Stromal cell of bone marrow (primary cell): ENCODE data around the gene CEMIP.

ENCODE experiments used
- DNase-seq: peaks from one replicate; pipeline ENCODE4 v3.0.0-alpha.2; 2012; ENCODE audit warnings: low read depth

CEMIP gene

GRCh38 chr15:80929689-80930088, 150.5 kb downstream of the CEMIP start:
- no peak for DNase-seq

GRCh38 chr15:80931191-80931590, 152.0 kb downstream of the CEMIP start:
- no peak for DNase-seq

DNA sequence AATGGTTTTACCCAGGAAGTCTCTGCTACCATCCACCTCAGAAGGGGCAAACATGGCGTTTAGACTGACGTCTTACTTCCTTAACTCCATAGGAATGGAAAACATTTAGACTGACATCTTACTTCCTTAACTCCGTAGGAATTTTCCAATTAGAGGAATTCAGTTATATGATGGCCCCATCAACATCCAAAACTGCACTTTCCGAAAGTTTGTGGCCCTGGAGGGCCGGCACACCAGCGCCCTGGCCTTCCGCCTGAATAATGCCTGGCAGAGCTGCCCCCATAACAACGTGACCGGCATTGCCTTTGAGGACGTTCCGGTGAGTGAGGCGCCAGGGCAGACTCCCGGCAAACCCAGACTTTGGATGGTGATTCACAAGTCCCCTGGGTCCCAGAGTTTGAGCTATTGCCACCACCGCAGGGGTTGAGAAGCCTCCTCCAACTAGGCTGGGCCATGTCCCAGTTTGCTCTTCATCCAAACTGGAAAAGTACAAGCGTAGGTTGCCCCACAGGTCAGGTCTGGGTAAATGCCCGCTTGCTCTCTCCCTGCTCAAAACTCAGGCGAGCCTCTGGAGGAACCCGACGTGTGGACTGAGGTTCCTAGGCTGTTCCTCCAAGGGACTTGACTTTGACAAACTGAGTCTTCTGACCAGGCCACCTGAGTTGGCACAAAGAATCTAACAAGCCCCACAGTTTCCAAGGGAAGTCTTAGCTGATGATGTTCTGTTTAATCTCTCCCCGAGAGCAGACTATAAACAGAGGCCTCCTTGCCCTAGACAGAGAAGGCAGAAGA, 152.7 kb downstream of the CEMIP start:
- DNase-seq: peak; percentile 71

GRCh38 chr15:80932513-80932815, 153.3 kb downstream of the CEMIP start:
- DNase-seq: no peak

DNA sequence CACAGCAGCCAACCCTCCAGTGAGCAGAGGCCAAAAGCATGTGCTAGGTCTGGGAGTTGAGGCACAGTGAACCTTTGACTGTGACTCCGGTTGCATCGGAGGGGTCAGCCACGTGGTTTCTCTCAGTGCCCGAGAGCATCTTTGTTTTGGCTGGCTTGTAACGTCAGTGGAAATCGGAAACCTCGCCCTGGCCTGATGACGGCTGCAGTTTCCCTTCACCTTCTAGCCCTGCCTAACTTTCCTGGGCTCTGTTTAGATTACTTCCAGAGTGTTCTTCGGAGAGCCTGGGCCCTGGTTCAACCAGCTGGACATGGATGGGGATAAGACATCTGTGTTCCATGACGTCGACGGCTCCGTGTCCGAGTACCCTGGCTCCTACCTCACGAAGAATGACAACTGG, 153.8 kb downstream of the CEMIP start:
- DNase-seq: peak; percentile 35

GRCh38 chr15:80934761-80935221, 155.6 kb downstream of the CEMIP start:
- DNase-seq: peak; percentile 64

DNA sequence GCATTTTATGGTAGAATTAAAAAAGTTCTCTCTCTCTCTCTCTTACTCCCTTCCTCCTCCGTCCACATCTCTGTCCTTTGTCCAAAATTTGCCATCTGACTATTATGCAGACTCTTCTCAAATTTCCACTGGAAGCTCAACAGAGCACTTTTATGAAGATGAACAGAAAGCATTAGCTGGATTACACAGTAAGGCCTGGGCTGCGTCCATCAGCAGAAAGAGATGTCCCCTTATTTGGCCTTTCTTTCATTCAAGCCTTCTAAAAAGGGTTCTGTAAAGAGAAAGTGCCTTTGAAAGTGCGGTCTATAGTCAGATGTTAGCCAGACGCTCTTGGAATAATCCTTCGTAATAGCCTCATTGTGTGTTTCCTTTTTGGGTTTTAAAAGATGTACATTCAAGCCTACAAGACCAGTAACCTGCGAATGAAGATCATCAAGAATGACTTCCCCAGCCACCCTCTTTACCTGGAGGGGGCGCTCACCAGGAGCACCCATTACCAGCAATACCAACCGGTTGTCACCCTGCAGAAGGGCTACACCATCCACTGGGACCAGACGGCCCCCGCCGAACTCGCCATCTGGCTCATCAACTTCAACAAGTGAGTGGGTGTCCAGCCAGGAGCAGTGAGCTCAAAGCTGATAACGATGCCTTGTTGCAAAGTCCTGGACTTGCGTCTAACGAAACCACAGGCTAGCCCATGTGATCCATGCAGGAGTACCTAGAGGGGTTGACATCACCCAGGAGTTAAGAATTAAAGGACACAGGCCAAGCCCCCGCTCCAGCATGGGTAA, 157.3 kb downstream of the CEMIP start:
- no peak for DNase-seq

DNA sequence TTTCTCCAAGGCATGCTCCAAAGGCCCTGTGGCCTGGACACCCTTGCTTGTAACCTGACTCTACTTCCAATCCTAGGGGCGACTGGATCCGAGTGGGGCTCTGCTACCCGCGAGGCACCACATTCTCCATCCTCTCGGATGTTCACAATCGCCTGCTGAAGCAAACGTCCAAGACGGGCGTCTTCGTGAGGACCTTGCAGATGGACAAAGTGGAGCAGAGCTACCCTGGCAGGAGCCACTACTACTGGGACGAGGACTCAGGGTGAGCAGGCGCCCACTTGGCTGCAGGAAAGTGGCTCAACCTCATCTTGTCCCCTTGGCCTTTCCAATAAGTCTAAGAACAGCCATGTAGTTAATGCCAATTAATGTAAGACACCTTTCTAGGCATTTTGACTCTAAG, 158.5 kb downstream of the CEMIP start:
- no peak for DNase-seq

GRCh38 chr15:80939216-80939615, 160.0 kb downstream of the CEMIP start:
- no peak for DNase-seq

GRCh38 chr15:80940331-80940730, 161.2 kb downstream of the CEMIP start:
- no peak for DNase-seq

DNA sequence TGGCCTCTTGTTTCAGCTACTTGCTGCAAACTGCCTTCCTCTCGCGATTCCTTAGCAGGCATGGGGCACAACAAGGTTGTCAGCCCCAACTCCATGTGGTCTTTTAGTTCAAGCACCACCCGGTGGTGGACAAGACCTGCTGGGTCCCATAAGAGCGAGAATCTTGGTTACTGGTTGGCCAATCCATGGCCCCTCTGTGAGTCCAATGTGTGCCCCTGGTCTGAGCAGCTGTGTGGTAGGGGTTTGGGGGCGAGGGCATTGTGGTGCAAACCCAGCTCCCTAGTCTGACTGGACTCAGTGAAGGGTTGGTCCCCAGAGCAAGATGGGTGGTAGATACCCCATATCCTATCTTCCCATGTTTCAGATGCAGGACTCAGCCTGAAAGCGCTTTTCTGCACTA, 161.7 kb downstream of the CEMIP start:
- DNase-seq: no peak

DNA sequence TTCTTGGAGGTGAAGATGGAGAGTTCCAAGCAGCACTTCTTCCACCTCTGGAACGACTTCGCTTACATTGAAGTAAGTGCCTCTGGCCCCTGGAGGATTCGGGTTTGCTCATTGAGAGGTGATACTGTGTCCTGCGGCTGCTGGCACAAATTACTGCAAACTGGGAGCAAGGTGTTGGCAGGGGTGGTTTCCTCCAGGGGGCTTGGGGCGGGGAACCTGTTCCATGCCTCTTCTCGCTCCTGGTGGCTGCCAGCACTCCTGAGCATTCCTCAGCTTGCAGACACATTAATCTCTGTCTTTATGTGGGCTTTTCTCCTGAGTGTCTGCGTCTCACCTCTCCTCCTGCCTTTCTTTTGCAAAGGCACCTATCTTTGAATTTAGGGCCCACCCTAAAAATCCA, 163.1 kb downstream of the CEMIP start:
- DNase-seq: no peak

- DNase-seq: no peak
These were observed 163.8 kb downstream of the CEMIP start for GRCh38 chr15:80942746-80943565.

- no peak for DNase-seq
These were observed 165.6 kb downstream of the CEMIP start for GRCh38 chr15:80944818-80945217.

DNA sequence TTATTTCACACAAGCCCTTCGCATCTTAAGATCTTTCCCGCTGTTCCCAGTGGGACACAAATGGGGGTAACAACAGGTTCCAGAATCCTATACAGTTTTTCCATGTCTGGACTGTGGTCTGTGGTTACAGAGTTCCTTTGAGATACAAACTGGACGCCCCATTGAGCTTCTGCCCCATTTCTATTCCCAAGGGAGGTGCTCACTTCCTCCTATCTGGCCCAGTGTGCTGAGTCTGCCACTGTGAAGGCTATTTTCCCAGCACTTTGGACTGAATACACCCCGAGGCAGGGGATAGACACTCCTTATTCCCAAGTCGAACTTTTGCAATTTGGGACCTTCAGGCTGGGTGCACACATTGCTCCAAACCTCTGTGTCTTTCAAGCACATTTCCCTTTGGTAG, 166.4 kb downstream of the CEMIP start:
- DNase-seq: no peak

GRCh38 chr15:80946576-80946975, 167.4 kb downstream of the CEMIP start:
- DNase-seq: no peak

GRCh38 chr15:80948651-80949292, 169.6 kb downstream of the CEMIP start:
- no peak for DNase-seq

GRCh38 chr15:80949756-80950155, 170.6 kb downstream of the CEMIP start:
- DNase-seq: no peak

DNA sequence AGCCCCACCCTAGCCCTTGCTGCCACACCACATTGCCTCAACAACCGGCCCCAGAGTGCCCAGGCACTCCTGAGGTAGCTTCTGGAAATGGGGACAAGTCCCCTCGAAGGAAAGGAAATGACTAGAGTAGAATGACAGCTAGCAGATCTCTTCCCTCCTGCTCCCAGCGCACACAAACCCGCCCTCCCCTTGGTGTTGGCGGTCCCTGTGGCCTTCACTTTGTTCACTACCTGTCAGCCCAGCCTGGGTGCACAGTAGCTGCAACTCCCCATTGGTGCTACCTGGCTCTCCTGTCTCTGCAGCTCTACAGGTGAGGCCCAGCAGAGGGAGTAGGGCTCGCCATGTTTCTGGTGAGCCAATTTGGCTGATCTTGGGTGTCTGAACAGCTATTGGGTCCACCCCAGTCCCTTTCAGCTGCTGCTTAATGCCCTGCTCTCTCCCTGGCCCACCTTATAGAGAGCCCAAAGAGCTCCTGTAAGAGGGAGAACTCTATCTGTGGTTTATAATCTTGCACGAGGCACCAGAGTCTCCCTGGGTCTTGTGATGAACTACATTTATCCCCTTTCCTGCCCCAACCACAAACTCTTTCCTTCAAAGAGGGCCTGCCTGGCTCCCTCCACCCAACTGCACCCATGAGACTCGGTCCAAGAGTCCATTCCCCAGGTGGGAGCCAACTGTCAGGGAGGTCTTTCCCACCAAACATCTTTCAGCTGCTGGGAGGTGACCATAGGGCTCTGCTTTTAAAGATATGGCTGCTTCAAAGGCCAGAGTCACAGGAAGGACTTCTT, 171.3 kb downstream of the CEMIP start:
- no peak for DNase-seq

DNA sequence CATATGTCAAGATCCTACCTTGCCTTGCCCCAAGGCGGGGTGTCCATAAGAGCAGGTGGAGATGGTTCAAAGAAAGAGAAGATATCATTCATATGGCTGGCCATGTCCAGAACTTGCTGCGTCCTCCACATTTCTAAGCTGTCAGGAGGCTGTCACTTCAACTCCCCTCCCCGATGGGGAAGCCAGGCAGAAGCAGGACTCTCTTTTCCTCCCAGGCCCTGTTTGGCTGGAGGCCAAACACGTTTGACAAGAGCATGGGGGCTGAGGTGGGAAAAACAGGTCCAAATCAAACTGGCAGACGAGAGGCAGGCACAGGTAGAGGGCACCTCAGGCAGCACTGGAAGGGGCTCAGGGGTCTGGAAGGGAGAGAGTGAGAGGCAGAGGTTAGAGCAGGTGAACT, 172.8 kb downstream of the CEMIP start:
- DNase-seq: no peak
